LNCaP clone FGC (cell line): Measurements from ENCODE around the gene SERPINB6.
"Not testable (repeated sequence)": the region's sequence is repeated elsewhere in the genome, so short reads cannot be mapped to it uniquely, and the experiment has no call there.

ENCODE experiments used
- DNase-seq: peaks from one replicate; pipeline ENCODE4 v3.0.0-alpha.2; 2011; ENCODE audit warnings: low read depth
- H3K4me3 ChIP-seq: 2 replicates; pipeline ENCODE4 v1.5.1; 2011; ENCODE audit warnings: mild to moderate bottlenecking, low read depth, low read length, control low read depth
- CTCF ChIP-seq: IDR thresholded peaks from 2 replicates; pipeline ENCODE4 v1.5.1; 2012; ENCODE audit warnings: mild to moderate bottlenecking; ENCODE audit not compliant: control insufficient read depth, insufficient read depth; ENCODE audit errors: extremely low read depth

The SERPINB6 gene

GRCh38 chr6:3014675-3015066 lies 43.3 kb upstream of the SERPINB6 start:
- H3K4me3 ChIP-seq, result no peak overlapping the region
- no peak for TF ChIP-seq CTCF
- no peak for DNase-seq

GRCh38 chr6:3013901-3014674 lies 42.7 kb upstream of the SERPINB6 start:
- no peak overlapping the region for H3K4me3 ChIP-seq
- DNase-seq, result no peak
- no peak for TF ChIP-seq CTCF

- no peak for DNase-seq
- H3K4me3 ChIP-seq, result no peak overlapping the region
- TF ChIP-seq CTCF, result no peak
These were observed 42.1 kb upstream of the SERPINB6 start for GRCh38 chr6:3013486-3013885.

GRCh38 chr6:3011592-3011991 lies 40.2 kb upstream of the SERPINB6 start:
- DNase-seq, result no peak
- TF ChIP-seq CTCF, result no peak
- no peak overlapping the region for H3K4me3 ChIP-seq

GRCh38 chr6:3011158-3011557 lies 39.8 kb upstream of the SERPINB6 start:
- TF ChIP-seq CTCF, result no peak
- H3K4me3 ChIP-seq, result no peak overlapping the region
- no peak for DNase-seq

- no peak overlapping the region for H3K4me3 ChIP-seq
- no peak for DNase-seq
- TF ChIP-seq CTCF, result no peak
These were observed 38.6 kb upstream of the SERPINB6 start for GRCh38 chr6:3009930-3010329.

- not testable (repeated sequence) for H3K4me3 ChIP-seq, DNase-seq
These were observed 37.4 kb upstream of the SERPINB6 start for GRCh38 chr6:3008712-3009265.
